Stimulated activated CD4-positive, alpha-beta T cell treated with anti-CD3 and anti-CD28 coated beads, Interleukin-2, amount 100 ng/mL, for 24 hours (primary cell): ENCODE data around the gene MTREX.

Source experiments
- DNase-seq, 2 donors: peaks; one replicate each; pipeline ENCODE4 v3.0.0-alpha.2; 2020

Gene MTREX

DNA sequence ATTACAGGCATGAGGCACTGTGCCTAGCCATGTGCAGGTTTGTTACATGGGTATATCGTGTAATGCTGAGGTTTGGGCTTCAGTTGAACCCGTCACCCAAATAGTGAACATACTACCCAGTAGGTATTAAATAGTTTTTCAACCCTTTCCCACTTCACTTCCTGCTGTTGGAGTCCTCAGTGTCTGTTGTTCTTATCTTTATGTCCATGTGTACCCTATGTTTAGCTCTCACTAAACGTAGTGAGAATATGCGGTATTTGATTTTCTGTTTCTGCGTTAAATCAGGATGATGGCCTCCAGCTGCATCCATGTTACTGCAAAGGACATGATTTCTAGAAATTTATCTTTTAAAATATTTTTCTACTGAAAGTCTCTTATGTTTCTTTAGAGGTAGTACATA is 17.8 kb downstream of the MTREX start:
- no peak for DNase-seq

- no peak for DNase-seq
Measured at GRCh38 chr5:55327281-55327680, 19.5 kb downstream of the MTREX start.

GRCh38 chr5:55331321-55331720 is 23.5 kb downstream of the MTREX start:
- no peak for DNase-seq

GRCh38 chr5:55333017-55333416 is 25.2 kb downstream of the MTREX start:
- no peak for DNase-seq

DNA sequence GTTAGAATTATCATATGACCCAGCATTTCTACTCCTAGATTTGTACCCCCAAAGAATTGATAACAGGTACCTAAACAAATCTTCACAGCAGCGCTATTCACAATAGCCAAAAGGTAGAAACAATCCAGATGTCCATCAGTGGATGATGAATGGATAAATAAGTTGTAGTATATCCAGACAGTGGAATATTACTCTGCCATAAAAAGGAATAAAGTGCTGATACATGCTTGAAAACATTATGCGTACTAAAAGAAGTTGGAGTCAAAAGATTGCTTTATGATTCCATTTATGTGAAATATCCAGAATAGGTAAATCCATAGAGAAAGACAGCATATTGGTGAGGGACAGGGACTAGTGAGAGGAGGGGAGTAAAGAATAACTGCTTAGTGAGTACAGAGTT is 26.0 kb downstream of the MTREX start:
- DNase-seq: no peak

GRCh38 chr5:55338092-55338613 is 30.4 kb downstream of the MTREX start:
- no peak for DNase-seq

DNA sequence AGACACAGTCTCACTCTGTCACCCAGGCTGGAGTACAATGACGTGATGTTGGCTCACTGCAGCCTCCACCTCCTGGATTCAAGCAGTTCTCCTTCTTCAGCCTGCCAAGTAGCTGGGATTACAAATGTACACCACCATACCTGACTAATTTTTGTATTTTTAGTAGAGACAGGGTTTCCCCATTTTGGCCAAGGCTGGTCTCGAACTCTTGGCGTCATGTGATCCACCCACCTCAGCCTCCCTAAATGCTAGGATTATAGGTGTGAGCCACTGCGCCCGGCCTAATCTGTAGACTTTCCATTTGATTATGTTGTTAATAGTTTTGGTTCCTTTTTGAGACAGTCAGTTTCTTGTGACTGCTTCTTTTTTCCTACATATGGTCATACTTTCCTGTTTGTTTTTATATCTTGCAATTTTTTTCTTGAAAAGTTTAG is 31.0 kb downstream of the MTREX start:
- DNase-seq: peak; percentile 70 to 71

DNA sequence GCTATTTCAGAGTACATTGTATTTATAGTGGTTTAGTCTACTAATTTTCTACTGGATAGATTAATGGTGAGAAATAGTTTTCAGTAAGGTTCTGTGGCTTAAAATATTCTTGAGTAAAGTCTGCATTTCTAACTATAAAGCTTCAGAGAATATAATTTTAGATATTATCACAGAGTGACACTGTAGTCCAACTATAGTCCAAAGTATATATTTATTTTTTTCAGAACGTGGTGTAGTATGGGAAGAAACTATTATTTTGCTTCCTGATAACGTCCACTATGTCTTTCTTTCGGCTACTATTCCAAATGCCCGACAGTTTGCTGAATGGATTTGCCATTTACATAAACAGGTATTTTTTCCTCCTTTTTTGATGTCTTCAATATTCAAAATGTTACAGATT is 35.3 kb downstream of the MTREX start:
- no peak for DNase-seq

GRCh38 chr5:55343609-55344008 is 35.8 kb downstream of the MTREX start:
- no peak for DNase-seq

- DNase-seq: peak; percentile 69 to 76
Measured at GRCh38 chr5:55344392-55344992, 36.7 kb downstream of the MTREX start.

- no peak for DNase-seq
Measured at GRCh38 chr5:55345327-55345726, 37.5 kb downstream of the MTREX start.

- DNase-seq: no peak
Measured at GRCh38 chr5:55347786-55348185, 40.0 kb downstream of the MTREX start.

- no peak for DNase-seq
Measured at GRCh38 chr5:55350754-55351153, 43.0 kb downstream of the MTREX start.

- DNase-seq: no peak
Measured at GRCh38 chr5:55356896-55357295, 49.1 kb downstream of the MTREX start.

DNA sequence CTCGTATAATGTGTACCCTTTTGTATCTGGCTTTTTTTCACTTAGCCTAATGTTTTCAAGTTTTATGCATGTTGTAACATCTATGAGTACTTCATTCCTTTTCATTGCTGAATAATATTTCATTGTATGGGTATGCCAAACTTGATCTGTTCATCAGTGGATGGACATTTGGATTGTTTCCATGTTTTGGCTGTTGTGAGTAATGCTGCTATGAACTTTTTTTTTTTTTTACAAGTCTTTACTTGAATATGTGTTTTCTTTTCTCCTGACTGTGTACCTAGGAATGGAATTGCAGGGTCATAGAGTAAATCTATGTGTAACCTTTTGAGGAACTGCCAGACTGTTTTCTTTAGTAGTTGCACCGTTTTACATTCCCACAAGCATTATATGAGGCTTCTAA is 52.4 kb downstream of the MTREX start:
- no peak for DNase-seq

DNA sequence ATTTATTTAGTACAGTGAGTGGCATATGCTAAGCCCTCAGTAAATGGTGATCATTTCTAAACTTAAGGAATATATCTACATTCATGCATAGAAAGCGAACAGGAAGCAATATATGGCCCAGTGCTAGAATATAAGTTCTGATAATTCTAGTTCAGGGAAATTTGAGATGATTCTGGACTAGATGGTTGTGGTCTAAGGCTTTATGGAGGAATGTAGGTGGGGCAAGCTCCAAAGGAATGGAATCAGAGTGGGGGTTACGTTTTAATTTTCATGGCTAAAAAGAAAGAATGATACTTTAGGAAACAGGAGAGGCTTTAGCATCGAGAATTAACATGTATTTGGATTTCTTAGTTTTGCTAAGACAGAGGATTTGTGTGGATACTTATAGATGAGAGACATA is 56.1 kb downstream of the MTREX start:
- no peak for DNase-seq

GRCh38 chr5:55364537-55365055 is 56.8 kb downstream of the MTREX start:
- DNase-seq: no peak

DNA sequence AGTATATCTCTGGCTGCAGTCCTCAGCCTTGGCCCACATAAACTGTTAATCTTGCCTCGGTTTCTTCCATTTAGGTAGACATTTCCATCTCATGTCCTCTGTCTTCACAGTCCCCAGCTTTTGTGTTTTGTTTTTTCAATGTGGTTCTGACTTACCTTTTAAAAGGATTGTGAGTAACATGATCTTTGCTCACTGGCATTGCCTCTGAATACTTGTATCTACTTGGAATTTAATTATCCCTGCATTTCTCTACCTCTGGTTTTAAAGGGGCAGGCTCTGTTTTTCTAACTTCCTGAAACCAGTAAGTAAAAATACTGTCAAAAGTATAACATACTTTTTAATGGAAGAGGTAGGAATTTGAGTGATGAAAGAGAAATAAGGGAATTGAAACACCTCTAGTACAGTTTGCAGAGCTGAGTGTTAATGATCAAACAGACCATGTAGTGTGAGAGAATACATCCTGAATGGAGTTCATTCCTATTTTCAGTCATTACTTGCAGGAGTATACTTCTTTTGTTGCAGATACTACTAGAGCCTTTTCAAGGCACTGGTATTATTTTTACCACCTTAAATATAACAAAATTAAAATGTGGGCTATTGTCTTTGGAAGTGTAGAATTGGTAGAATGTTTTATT is 62.6 kb downstream of the MTREX start:
- DNase-seq: no peak

GRCh38 chr5:55371145-55371544 is 63.4 kb downstream of the MTREX start:
- DNase-seq: no peak

DNA sequence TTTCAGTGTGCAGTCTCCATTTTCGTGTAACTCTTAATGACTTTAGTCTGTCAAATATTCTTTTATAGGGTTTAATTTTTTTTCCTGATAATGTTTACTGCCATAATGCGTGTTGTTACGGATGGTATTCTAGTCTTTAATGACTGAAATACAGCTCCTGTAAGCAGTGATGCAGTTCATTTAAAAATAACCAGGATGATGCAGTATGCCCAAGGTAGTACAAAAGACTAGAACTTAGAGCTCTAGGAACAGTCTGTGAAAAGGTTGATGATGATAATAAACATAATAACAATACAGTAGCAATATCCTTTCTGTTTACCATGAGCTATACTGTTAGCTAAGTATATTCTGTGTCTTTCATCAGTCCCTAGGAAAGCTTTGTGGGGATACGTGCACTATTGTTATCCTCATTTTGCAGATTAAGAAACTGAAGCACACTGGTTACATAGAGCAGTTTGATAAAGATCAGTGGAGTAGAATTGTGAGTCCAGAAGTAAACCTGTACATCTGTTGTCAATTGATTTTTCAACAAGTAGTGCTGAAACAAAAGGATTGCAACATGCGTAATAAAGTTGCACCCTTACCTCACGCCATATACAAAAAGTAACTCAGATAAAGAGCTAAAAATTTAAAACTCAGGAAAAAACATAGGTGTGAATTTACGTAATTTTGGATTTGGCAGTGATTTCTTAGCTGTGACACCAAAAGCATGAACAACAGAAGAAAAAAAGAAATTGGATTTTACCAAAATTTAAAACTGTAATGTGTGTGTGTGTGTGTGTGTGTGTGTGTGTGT is 64.5 kb downstream of the MTREX start:
- no peak for DNase-seq

- no peak for DNase-seq
Measured at GRCh38 chr5:55377810-55378209, 70.0 kb downstream of the MTREX start.

DNA sequence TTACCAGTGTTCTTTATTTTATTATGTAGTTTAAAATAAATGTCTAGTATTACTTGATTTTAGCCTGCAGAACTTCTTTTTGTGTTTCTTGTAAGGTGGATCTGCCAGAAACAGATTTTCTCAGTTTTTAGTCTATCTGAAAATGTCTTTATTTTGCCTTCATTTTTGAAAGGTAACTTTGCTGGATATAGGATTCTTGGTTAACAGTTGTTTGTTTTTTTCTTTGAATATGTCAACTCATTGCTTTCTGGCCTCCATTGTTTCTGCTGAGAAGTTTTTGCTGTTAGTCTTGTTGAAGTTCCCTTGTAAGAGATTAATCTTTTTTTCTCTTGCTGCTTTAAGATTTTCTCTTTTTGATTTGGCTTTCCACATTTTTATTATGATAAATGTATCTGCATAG is 75.5 kb downstream of the MTREX start:
- DNase-seq: no peak

DNA sequence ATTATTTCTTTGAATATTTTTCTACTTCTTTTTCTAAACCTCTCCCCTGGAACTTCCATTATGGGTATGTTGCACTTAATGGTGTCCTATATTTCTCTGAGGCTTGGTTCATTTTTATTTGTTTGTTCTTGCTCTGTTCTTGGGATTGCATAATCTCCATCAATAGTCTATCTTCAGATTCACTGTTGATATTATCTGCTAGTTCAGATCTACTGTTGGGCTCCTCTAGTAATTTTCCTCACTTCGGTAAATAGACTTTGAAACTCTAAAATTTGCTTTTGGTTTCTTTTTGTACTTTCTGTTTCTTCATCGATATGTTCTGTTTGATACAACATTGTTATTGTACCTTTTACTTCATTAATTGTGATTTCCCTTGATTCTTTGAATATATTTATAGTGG is 76.3 kb downstream of the MTREX start:
- no peak for DNase-seq

- DNase-seq: no peak
Measured at GRCh38 chr5:55385227-55385626, 77.4 kb downstream of the MTREX start.
